H1 (cell line): ENCODE data around the gene CCSAP. TPM values are rescaled to one million over a fixed set of nuclear protein-coding genes. Genes with fewer than 3 reads are reported as not detected.

Source experiments
- CTCF ChIA-PET: fragments of 300-600 bp; sonication (Branson Sonifier 250); formaldehyde crosslinking; loops from one replicate; lab custom pipeline; 2021; ENCODE audit not compliant: partially characterized antibody; lab: Charles Lee
- POLR2A ChIA-PET: fragments of 300-600 bp; sonication (Branson Sonifier 250); formaldehyde crosslinking; loops from one replicate; lab custom pipeline; 2021; ENCODE audit warnings: inconsistent platforms; ENCODE audit not compliant: partially characterized antibody; lab: Charles Lee
- DNase-seq, 2 experiments: peaks; one replicate each; pipeline versions ENCODE4 v3.0.0 to v3.0.0-alpha.2; 2010 to 2022; ENCODE audit warnings: low spot score in 2 of 2, low read depth in 1 of 2, mixed read lengths in 1 of 2
- FAIRE-seq: peaks from 2 replicates; lab custom pipeline; 2011; peaks lifted over from hg19 to GRCh38; lab: Jason Lieb, UNC
- H2AFZ ChIP-seq: 2 replicates; pipeline ENCODE4 v1.8.1; 2012; ENCODE audit warnings: low read length, inconsistent platforms
- H2AK5ac ChIP-seq: 2 replicates; pipeline ENCODE4 v1.6.1; 2013; ENCODE audit warnings: low read depth, low read length
- H2BK120ac ChIP-seq: replicated peaks from 2 replicates; pipeline ENCODE3; 2013; ENCODE audit warnings: low read depth, low read length, inconsistent platforms
- H2BK12ac ChIP-seq: 2 replicates; pipeline ENCODE4 v1.6.1; 2013; ENCODE audit warnings: low read depth, low read length
- H2BK15ac ChIP-seq: 2 replicates; pipeline ENCODE4 v1.6.1; 2013; ENCODE audit warnings: low read length
- H2BK20ac ChIP-seq: 2 replicates; pipeline ENCODE4 v1.6.1; 2013; ENCODE audit warnings: low read length
- H2BK5ac ChIP-seq: 2 replicates; pipeline ENCODE4 v1.6.1; 2013; ENCODE audit warnings: low read depth, low read length
- H3K14ac ChIP-seq: 2 replicates; pipeline ENCODE4 v1.6.1; 2013; ENCODE audit warnings: inconsistent platforms; ENCODE audit not compliant: insufficient read length
- H3K18ac ChIP-seq: 2 replicates; pipeline ENCODE4 v1.6.1; 2013; ENCODE audit warnings: low read length; ENCODE audit errors: extremely low read depth
- H3K23ac ChIP-seq: 2 replicates; pipeline ENCODE4 v1.6.1; 2013; ENCODE audit warnings: inconsistent platforms; ENCODE audit not compliant: insufficient read length
- H3K23me2 ChIP-seq: 2 replicates; pipeline ENCODE4 v1.6.1; 2013; ENCODE audit warnings: low read depth, low read length
- H3K27ac ChIP-seq: 2 replicates; pipeline ENCODE4 v1.6.1; 2011; ENCODE audit warnings: low read depth, low read length, inconsistent platforms
- H3K27me3 ChIP-seq, 4 experiments: replicated peaks in 1 of 4; 1 replicate in 1 of 4; 2 replicates in 3 of 4; pipeline versions ENCODE4 v1.6.1 to v1.8.1; 2011 to 2013; ENCODE audit warnings: low read length in 3 of 4, mild to moderate bottlenecking in 3 of 4, inconsistent platforms in 2 of 4, mixed read lengths in 2 of 4, moderate library complexity in 1 of 4; ENCODE audit not compliant: control insufficient read depth in 3 of 4, insufficient read depth in 3 of 4; ENCODE audit errors: extremely low read depth in 1 of 4
- H3K36me3 ChIP-seq, 4 experiments: 2 replicates each; pipeline versions ENCODE4 v1.6.1 to v1.8.1; 2011 to 2013; ENCODE audit warnings: mild to moderate bottlenecking in 4 of 4, low read length in 3 of 4, moderate library complexity in 2 of 4, control low read depth in 1 of 4, inconsistent platforms in 1 of 4; ENCODE audit not compliant: insufficient read depth in 4 of 4, control insufficient read depth in 2 of 4
- H3K4ac ChIP-seq: replicated peaks from 2 replicates; pipeline ENCODE3; 2013; ENCODE audit warnings: low read length, low read depth, mixed read lengths, inconsistent platforms; ENCODE audit not compliant: insufficient read length
- H3K4me1 ChIP-seq, 4 experiments: replicated peaks in 1 of 4; 1 replicate in 1 of 4; 2 replicates in 3 of 4; pipeline versions ENCODE4 v1.6.1 to v1.8.1; 2011 to 2013; ENCODE audit warnings: low read length in 3 of 4, inconsistent platforms in 2 of 4, mixed read lengths in 1 of 4; ENCODE audit not compliant: insufficient read depth in 4 of 4, control insufficient read depth in 3 of 4
- H3K4me2 ChIP-seq, 2 experiments: 2 replicates each; pipeline versions ENCODE4 v1.6.1 to v1.8.1; 2011 to 2013; ENCODE audit warnings: low read depth in 2 of 2, low read length in 2 of 2, control low read depth in 1 of 2, inconsistent platforms in 1 of 2, mild to moderate bottlenecking in 1 of 2; ENCODE audit not compliant: insufficient read depth in 1 of 2
- H3K4me3 ChIP-seq, 4 experiments: fragments of 200-600, 300-600 bp in 1 of 4; sonication (generic), shearing (Covaris generic), sonication (Bioruptor Twin) in 1 of 4; 2 replicates each; pipeline versions ENCODE4 v1.5.1 to v1.8.1; 2011 to 2016; ENCODE audit warnings: low read length in 4 of 4, low read depth in 3 of 4, control low read depth in 2 of 4, inconsistent platforms in 2 of 4, mild to moderate bottlenecking in 2 of 4, mixed read lengths in 1 of 4, moderate library complexity in 1 of 4; ENCODE audit not compliant: insufficient read depth in 2 of 4; ENCODE audit errors: extremely low read depth in 1 of 4
- H3K56ac ChIP-seq: replicated peaks from 2 replicates; pipeline ENCODE3; 2013; ENCODE audit warnings: low read depth, mild to moderate bottlenecking, mixed read lengths, low read length, inconsistent platforms; ENCODE audit not compliant: insufficient read length
- H3K79me1 ChIP-seq: 2 replicates; pipeline ENCODE4 v1.6.1; 2013; ENCODE audit warnings: low read depth, low read length, control low read depth
- H3K79me2 ChIP-seq, 2 experiments: 2 replicates each; pipeline versions ENCODE4 v1.6.1 to v1.8.1; 2012 to 2013; ENCODE audit warnings: low read length in 2 of 2, mild to moderate bottlenecking in 2 of 2, inconsistent platforms in 1 of 2; ENCODE audit not compliant: insufficient read depth in 2 of 2, control insufficient read depth in 1 of 2
- H3K9ac ChIP-seq, 4 experiments: replicated peaks in 1 of 4; 1 replicate in 1 of 4; 2 replicates in 3 of 4; pipeline versions ENCODE4 v1.6.1 to v1.8.1; 2011 to 2013; ENCODE audit warnings: low read depth in 3 of 4, low read length in 3 of 4, control low read depth in 2 of 4, mild to moderate bottlenecking in 2 of 4, moderate library complexity in 2 of 4, inconsistent platforms in 1 of 4; ENCODE audit errors: extremely low read depth in 1 of 4
- H3K9me3 ChIP-seq, 2 experiments: 2 replicates each; pipeline versions ENCODE4 v1.6.1 to v1.8.1; 2012 to 2013; ENCODE audit warnings: mild to moderate bottlenecking in 2 of 2, moderate library complexity in 2 of 2, control low read depth in 1 of 2, inconsistent platforms in 1 of 2, low read depth in 1 of 2, low read length in 1 of 2, mixed read lengths in 1 of 2; ENCODE audit not compliant: insufficient read depth in 2 of 2
- H4K20me1 ChIP-seq, 2 experiments: replicated peaks in 1 of 2; 2 replicates each; pipeline versions ENCODE3 to v1.8.1; 2011 to 2013; ENCODE audit warnings: inconsistent platforms in 2 of 2, low read length in 2 of 2, mild to moderate bottlenecking in 1 of 2; ENCODE audit not compliant: insufficient read depth in 2 of 2, control insufficient read depth in 1 of 2
- H4K5ac ChIP-seq: 2 replicates; pipeline ENCODE4 v1.6.1; 2013; ENCODE audit warnings: low read length, low read depth, mixed read lengths, inconsistent platforms; ENCODE audit not compliant: insufficient read length
- H4K8ac ChIP-seq: 2 replicates; pipeline ENCODE4 v1.8.0; 2013; ENCODE audit warnings: mild to moderate bottlenecking, moderate library complexity, low read length, inconsistent platforms; ENCODE audit not compliant: insufficient read depth; ENCODE audit errors: extremely low read depth
- H4K91ac ChIP-seq: replicated peaks from 2 replicates; pipeline ENCODE3; 2013; ENCODE audit warnings: low read length, mixed read lengths, inconsistent platforms; ENCODE audit not compliant: insufficient read length
- ATF2 ChIP-seq: IDR thresholded peaks from 2 replicates; pipeline ENCODE4 v1.6.1; 2012; ENCODE audit warnings: low read length, inconsistent platforms
- SIN3A ChIP-seq, 2 experiments: IDR thresholded peaks in 1 of 2; conservative IDR thresholded peaks in 1 of 2; 2 replicates each; pipeline ENCODE4 v1.6.1; 2011 to 2012; ENCODE audit warnings: low read length in 2 of 2, improper control_type of control experiment in 1 of 2, low read depth in 1 of 2, mild to moderate bottlenecking in 1 of 2
- WGBS, 2 experiments: shearing (Covaris generic) in 1 of 2; methylation state at CpG; one replicate each; pipeline versions ENCODE4 v1.1.6 to v1.1.7; 2013 to 2015; ENCODE audit warnings: low lambda C conversion rate in 2 of 2, mixed read lengths in 2 of 2, inconsistent platforms in 1 of 2, low coverage in 1 of 2, missing lambda C conversion rate in 1 of 2; ENCODE audit not compliant: insufficient replicate concordance in 2 of 2, insufficient coverage in 1 of 2, insufficient read length in 1 of 2; ENCODE audit errors: extremely low coverage in 1 of 2, missing lambda C conversion rate in 1 of 2; 5-methylcytosine and 5-hydroxymethylcytosine counted together
- polyA plus RNA-seq, 7 experiments: library from polyadenylated mRNA; depleted of rRNA in 3 of 7; stranded (reverse) in 5 of 7; unstranded in 2 of 7; fragments of >200 nt in 5 of 7; fragments of 200-250 nt in 2 of 7; gene quantifications; 1 replicate in 5 of 7; 2 replicates in 1 of 7; 4 replicates in 1 of 7; pipeline versions ENCODE4 v1.2.1 to v1.2.3, GENCODE V29; 2011 to 2013; ENCODE audit warnings: missing spikeins in 2 of 7, mixed read lengths in 2 of 7
- total RNA-seq: library from RNA; stranded (reverse); fragmentation: NEBNext Ultra II Directional; extraction: Animal tissue kit (Norgen Biotek cat#: 25700); gene quantifications from 2 replicates; pipeline ENCODE4 v1.2.1, GENCODE V29; 2021

The CCSAP gene
- total and polyA plus RNA-seq, 2 of the 8 experiments (the other 6 are each of a cell fraction or from before 2014, with no cell fraction given), result 3.5 to 17.2 TPM

GRCh38 chr1:229271448-229272159, 71.2 kb downstream of the CCSAP start:
- peak overlapping the region; percentile 3 to 76 (median 44); a peak in 6 of 7 replicates for H3K9ac ChIP-seq
- no peaks in the 10 kb centered on the region; a peak in 1 of 8 replicates for H3K36me3 ChIP-seq
- no peak overlapping the region for H3K27ac ChIP-seq
- no peak overlapping the region for H3K23ac ChIP-seq
- H2BK20ac ChIP-seq, result no peak overlapping the region
- H2BK15ac ChIP-seq, result no peak overlapping the region
- FAIRE-seq, result no peak
- no peak overlapping the region for H3K14ac ChIP-seq
- H3K4me1 ChIP-seq, result peaks cover 3 to 12% (median 8%) of the 10 kb centered on the region in 4 experiments
- H3K79me1 ChIP-seq, result peaks cover 9% of the 10 kb centered on the region
- no peak overlapping the region for H2BK120ac ChIP-seq
- peak overlapping the region; percentile 75 to 94 for H3K4me2 ChIP-seq
- H3K56ac ChIP-seq, result no peak overlapping the region
- no peaks in the 10 kb centered on the region; a peak in 1 of 4 replicates for H3K9me3 ChIP-seq
- no peak overlapping the region for H2BK12ac ChIP-seq
- no peaks in the 10 kb centered on the region; the same call in 1 of the 2 replicates for H3K23me2 ChIP-seq
- H4K5ac ChIP-seq, result no peak overlapping the region
- CTCF ChIA-PET, result interaction anchor here (0.6 to 1.7 kb wide), 2 partner anchors 107 to 209 kb away, joined by 3 to 5 read pairs; no protein-coding TSS in a partner anchor
- H2AFZ ChIP-seq, result peak overlapping the region; percentile 38; the same call in 1 of the 2 replicates
- H2BK5ac ChIP-seq, result no peak overlapping the region; the same call in 1 of the 2 replicates
- peak overlapping the region; percentile 46; the same call in 1 of the 2 replicates for H4K8ac ChIP-seq
- H2AK5ac ChIP-seq, result no peak overlapping the region
- H3K4ac ChIP-seq, result no peak overlapping the region
- DNase-seq, result no peak
- WGBS, 2 experiments, result 8% methylated on average over 10 of the region's 32 CpGs; no CpG with 5 or more reads in 1 of the 2 experiments
- H3K79me2 ChIP-seq, result peaks cover 7 to 49% of the 10 kb centered on the region in 2 experiments
- H4K91ac ChIP-seq, result no peak overlapping the region
- peaks cover 0 to 10% (median 6%) of the 10 kb centered on the region in 4 experiments; a peak in 5 of 7 replicates for H3K27me3 ChIP-seq
- H3K18ac ChIP-seq, result 0 out of 2 replicates have a peak overlapping the region, but pooled peaks have one; percentile 16
- H3K4me3 ChIP-seq, result peak overlapping the region; percentile 75 to 91 (median 76)
- H4K20me1 ChIP-seq, result peaks cover 4 to 9% of the 10 kb centered on the region in 2 experiments
- no peak for TF ChIP-seq ATF2
- TF ChIP-seq SIN3A (conservative IDR thresholded peaks at IDR 0.05 in 1 of 2, IDR thresholded peaks at IDR 0.05 in 1 of 2; ENCODE audit: low read depth in 1 of 2, low read length in 2 of 2), result 0 out of 4 replicates have a peak, but pooled peaks of 1 of the 2 experiments have one; percentile 4
- TF ChIP-seq, all 59 proteins: peak for 1
- POLR2A ChIA-PET, result interaction anchor here (0.8 to 1.3 kb wide), 4 partner anchors 13 to 237 kb away, joined by 3 read pairs; partner anchors contain the start of gene NUP133
